ENCODE results near the gene DMPK. TPM values are rescaled to one million over a fixed set of nuclear protein-coding genes. Genes with fewer than 3 reads are reported as not detected.

Gene DMPK
- total RNA-seq, 2 donors from 2014 or later = 31.7 to 42.4 TPM

DNA sequence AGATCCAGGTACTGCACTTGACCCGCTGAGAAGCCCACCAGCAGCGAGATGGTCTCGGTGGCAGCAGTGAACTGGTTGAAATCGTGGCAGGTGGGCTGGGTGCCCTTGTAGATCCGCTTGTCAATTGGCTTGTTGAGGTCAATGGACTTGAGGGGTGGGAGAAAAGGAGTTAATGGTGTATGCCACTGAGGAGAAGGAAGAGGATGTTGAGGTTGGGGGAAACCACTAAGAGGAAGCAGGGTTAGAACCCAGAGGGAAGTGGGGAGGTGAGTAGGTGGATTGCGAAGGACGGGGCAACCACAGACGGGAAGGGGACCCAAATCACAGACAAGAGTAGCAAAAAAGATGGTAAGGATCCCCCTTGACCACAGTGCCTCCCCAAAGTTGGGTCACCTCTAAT is 8.7 kb upstream of the DMPK start:
- H3K27ac Mint-ChIP-seq = no peak overlapping the region
- H3K9me3 Mint-ChIP-seq = no peaks in the 10 kb centered on the region
- H3K4me3 Mint-ChIP-seq = peak overlapping the region; percentile 87 to 93
- peaks cover 23% of the 10 kb centered on the region for H3K27me3 Mint-ChIP-seq (ENCODE audit: low read depth)
- peaks cover 33% of the 10 kb centered on the region for H3K4me1 Mint-ChIP-seq (ENCODE audit: low read depth)
- peak; percentile 31 to 33 for DNase-seq
- H3K36me3 Mint-ChIP-seq (ENCODE audit: insufficient read depth in 2 of 2) = peaks cover 15 to 31% of the 10 kb centered on the region in 2 donors
- no peak for ATAC-seq (replicated peaks in 1 of 2)

DNA sequence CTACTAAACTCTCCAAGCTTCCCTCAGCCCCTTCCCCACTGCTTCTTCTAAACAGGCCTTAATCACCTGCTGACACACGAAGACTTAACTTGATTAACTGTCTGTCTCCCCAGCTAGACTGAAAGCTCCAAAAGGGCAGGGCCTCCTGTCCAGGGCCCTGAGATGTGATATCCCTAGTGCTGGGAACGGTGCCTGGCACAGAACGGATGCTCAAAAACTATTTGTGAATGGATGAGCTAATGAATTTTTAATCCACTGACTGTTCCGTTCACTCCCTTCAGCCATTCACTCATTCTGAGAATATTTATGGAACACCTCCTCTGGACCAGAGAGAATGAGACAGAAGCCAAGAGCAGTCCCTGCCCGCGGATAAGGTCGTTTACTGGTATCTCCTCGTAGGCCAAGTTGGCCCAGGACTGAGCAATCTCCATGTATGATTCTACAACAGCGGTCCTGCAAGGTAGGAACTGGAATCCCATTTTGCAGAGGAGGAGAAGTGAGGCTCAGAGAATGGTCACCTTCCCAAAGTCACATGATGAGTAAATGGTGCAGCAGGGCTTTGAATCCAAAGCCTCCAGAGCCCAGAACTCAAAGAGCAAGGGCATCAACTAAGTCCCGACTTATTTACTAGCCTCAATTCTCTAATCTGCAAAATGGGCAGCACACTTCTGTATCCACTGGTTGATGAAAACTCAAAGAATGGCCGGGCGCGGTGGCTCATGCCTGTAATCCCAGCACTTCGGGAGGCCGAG is 6.9 kb upstream of the DMPK start:
- Mint-ChIP-seq H3K9me3 (no peaks in the 10 kb centered on the region), H3K4me3 (no peak overlapping the region), H3K27me3 (ENCODE audit: low read depth) (peaks cover 7% of the 10 kb centered on the region), H3K36me3 (ENCODE audit: insufficient read depth in 2 of 2) (peaks cover 15 to 31% of the 10 kb centered on the region in 2 donors), H3K27ac (no peak overlapping the region), H3K4me1 (ENCODE audit: low read depth) (peaks cover 33% of the 10 kb centered on the region)
- DNase-seq (no peak), ATAC-seq (replicated peaks in 1 of 2) (no peak)

DNA sequence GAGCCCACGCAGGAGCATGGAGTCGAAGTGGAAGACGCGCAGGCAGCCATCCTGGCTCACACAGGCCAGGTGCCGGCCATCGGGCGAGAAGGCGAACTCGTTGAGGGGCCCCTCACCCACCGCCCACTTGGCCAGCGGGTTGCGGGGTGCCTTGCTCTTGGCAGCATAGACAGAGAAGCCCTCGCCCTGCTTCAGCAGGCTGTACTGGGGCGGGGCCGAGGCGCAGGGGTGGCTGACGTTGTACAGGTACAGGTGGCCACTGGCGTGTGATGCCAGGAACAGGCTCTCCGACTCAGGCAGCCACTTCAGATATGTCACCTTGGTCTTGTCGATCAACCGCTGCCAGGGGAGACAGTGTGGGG is 4.2 kb upstream of the DMPK start:
- peaks cover 12 to 31% of the 10 kb centered on the region in 2 donors for H3K36me3 Mint-ChIP-seq (ENCODE audit: insufficient read depth in 2 of 2)
- no peak overlapping the region for H3K27ac Mint-ChIP-seq
- no peaks in the 10 kb centered on the region for H3K27me3 Mint-ChIP-seq (ENCODE audit: low read depth)
- no peaks in the 10 kb centered on the region for H3K9me3 Mint-ChIP-seq
- peaks cover 13% of the 10 kb centered on the region for H3K4me1 Mint-ChIP-seq (ENCODE audit: low read depth)
- H3K4me3 Mint-ChIP-seq = no peak overlapping the region
- ATAC-seq (replicated peaks in 1 of 2) (no peak), DNase-seq (no peak)

DNA sequence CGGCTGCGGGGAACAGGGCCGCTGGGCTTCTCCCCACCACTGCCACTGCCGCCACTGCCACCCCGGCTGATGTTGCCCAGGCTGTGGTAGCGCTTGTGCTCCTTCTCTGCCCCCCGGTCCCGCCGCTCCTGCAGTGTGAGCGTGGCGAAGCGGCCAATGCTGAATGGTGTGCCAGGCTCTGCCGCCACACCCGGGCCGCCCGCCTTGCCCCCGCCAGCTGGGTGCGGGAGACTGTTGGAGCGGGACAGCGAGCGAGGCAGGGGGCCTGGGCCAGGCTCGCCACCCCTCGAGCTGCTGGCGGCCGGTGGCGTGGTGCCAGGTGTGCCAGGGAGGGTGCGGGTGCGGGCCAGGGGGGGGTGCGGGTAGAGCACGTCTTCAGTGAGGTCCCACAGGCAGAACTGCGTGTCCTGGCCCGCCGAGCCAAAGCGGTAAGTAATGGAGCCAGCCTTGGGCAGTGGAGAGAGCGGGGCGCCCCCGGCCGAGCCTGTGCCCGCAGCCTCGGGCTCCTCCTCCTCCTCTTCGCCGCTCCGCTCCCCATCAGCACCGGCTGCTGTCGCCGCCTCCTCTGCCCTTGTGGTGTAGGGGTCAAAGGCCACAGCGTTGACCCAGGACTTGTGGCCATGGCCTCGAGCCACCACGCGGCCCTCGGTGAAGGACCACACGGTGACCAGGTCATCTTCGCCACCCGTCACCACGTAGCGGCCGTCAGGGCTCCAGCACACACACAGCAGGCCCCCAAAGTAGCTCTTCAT is 3.7 kb upstream of the DMPK start:
- Mint-ChIP-seq H3K36me3 (ENCODE audit: insufficient read depth in 2 of 2) (peaks cover 12 to 30% of the 10 kb centered on the region in 2 donors), H3K4me3 (no peak overlapping the region), H3K4me1 (ENCODE audit: low read depth) (peaks cover 8% of the 10 kb centered on the region), H3K9me3 (no peaks in the 10 kb centered on the region), H3K27ac (no peak overlapping the region), H3K27me3 (ENCODE audit: low read depth) (peaks cover 2% of the 10 kb centered on the region)
- DNase-seq (no peak), ATAC-seq (replicated peaks in 1 of 2) (no peak)

DNA sequence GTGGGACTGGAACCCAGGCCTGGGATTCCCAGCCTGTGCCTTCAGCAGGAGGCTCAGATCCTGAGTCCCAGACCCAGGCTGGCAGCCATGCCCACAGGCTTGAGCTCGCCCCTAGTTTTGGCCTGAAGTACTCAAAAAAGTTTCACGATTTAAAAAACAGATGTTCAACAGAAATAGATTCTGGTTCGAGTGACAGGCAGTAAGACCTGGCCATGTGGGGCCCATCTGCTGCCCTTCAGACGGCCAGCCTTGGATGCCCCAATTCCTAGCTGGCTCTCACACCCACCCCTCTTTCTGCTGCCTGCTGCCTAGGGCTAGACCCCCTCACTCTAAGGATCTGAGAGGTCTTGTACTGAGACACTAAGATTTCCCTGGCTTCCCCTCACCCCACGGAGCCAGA is 2.8 kb upstream of the DMPK start:
- H3K27me3 Mint-ChIP-seq (ENCODE audit: low read depth) = peaks cover 11% of the 10 kb centered on the region
- DNase-seq (no peak), ATAC-seq (replicated peaks in 1 of 2) (no peak)
- peaks cover 12 to 26% of the 10 kb centered on the region in 2 donors for H3K36me3 Mint-ChIP-seq (ENCODE audit: insufficient read depth in 2 of 2)
- H3K4me1 Mint-ChIP-seq (ENCODE audit: low read depth) = no peaks in the 10 kb centered on the region
- no peak overlapping the region for H3K27ac Mint-ChIP-seq
- no peak overlapping the region for H3K4me3 Mint-ChIP-seq
- no peaks in the 10 kb centered on the region for H3K9me3 Mint-ChIP-seq

DNA sequence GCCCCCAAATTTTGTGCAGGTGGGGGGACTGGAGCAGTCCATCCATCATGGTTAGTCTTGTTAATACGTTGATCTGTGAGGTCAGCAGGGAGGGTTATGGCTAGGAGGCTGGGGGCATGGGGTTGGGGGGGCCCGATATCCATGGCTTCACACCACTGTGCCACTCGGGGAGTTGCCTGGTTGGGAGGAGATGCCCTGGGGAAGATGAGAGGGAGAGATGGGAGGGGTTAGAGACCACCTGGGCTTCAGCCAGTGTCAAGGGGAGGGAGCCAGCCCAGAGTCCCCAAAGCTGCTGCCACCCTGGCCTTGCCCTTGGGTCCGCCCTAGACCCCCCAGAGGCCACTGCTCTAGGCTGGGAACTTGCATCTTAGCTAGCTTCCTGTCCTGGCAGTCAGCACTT is 1.8 kb upstream of the DMPK start:
- H3K36me3 Mint-ChIP-seq (ENCODE audit: insufficient read depth in 2 of 2) = peaks cover 11 to 21% of the 10 kb centered on the region in 2 donors
- no peak for ATAC-seq (replicated peaks in 1 of 2)
- H3K27me3 Mint-ChIP-seq (ENCODE audit: low read depth) = peaks cover 21% of the 10 kb centered on the region
- H3K9me3 Mint-ChIP-seq = no peaks in the 10 kb centered on the region
- no peak overlapping the region for H3K4me3 Mint-ChIP-seq
- no peak for DNase-seq
- H3K27ac Mint-ChIP-seq = no peak overlapping the region
- H3K4me1 Mint-ChIP-seq (ENCODE audit: low read depth) = peaks cover 9% of the 10 kb centered on the region

DNA sequence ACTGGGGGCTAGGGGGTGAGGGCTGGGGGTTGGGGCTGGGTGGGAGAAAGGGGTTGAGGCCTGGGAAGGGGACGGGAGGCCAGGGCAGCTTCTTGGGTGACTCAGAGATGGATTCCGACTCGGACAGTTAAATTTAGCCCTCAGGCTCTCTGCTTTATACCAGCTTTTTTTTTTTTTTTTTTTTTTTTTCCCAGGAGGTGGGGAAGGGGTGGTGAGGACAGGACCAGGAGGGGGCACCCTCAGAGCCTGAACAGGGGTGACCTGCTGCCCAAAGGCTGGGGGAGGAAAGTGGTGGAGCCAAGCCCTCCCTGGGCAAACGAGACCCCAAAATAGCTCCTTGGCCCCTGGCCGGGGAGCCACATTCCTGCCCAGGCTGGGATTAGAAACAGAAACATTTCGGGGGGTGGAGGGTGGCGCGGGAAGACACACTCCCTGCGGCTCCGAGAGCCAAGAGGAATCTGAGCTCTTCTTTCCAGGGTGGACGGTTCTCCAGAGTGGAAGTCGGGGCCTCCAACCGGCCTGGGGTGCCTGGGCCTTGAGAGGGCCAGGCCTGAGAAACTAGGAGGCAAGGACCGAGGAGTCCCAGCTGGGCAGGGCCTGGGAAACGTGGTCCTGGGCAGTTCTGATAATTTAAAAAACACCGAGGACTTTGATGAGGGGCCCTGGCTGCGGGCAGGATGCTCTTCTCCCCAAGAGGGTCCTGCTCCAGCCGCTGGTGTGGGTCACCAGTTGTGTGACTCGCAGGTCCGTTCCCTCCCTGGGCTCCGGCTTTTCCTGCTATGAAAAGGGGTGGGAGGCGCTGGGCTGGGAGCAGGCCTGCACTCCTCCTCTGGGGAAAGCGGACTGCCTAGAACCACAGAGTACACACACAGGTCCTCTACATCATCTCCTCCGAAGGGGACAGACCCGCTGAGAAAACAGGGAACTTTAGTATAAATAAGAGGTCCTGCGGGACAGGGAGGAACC is 813 bp upstream of the DMPK start:
- ATAC-seq (replicated peaks in 1 of 2) (no peak), DNase-seq (no peak)
- Mint-ChIP-seq H3K36me3 (ENCODE audit: insufficient read depth in 2 of 2) (peaks cover 7 to 12% of the 10 kb centered on the region in 2 donors), H3K27ac (no peak overlapping the region), H3K4me1 (ENCODE audit: low read depth) (peaks cover 17% of the 10 kb centered on the region), H3K4me3 (no peak overlapping the region), H3K27me3 (ENCODE audit: low read depth) (peaks cover 24% of the 10 kb centered on the region), H3K9me3 (no peaks in the 10 kb centered on the region)

DNA sequence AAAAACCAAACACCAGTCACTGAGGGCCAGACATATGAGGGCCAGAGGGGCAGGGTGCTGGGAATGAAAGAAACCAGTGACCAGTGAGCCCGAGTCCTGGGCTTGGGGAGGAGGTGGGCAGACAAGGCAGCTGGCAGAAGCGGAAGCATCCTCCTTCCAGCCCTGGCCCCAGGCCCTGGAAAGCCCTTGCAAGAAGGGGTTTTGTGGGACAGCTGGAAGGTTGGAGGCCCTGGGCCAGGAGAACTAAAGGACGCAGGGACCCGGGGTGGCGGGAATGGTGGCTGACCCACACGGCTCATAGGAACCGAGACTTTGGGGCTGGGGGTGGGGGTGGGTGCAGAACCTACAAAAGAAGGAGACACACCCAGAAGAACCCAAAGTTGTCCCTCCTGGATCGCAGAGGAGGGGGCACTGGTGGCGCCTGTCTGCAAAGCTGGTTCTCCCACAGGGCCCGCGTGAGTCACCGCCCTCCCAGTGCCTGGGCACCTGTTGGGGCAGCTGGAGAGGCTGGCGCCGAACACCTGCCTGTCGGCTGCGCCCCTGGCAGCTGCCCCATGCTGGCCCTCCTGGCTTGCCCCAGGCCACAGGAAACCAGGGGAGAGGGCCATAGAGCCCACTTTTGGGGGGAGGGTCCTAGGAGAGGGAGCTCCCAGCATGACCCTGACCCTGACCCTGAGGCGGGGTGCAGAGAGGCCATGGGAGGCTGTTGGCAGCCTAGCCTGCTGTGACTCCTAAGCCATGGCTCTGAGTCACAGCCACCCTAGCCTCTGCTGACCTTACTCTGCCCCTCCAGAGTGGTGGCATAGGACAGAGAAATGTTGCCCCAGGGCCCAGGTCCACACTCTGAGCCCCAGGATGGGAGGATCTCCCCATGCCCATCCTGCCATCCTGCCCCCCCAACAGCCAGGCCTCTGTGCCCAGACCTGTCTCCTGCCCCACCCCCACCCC is 802 bp downstream of the DMPK start:
- Mint-ChIP-seq H3K4me1 (ENCODE audit: low read depth) (peaks cover 17% of the 10 kb centered on the region), H3K27ac (no peak overlapping the region), H3K9me3 (no peaks in the 10 kb centered on the region), H3K36me3 (ENCODE audit: insufficient read depth in 2 of 2) (peaks cover 4 to 7% of the 10 kb centered on the region in 2 donors), H3K27me3 (ENCODE audit: low read depth) (peaks cover 24% of the 10 kb centered on the region), H3K4me3 (no peak overlapping the region)
- no peak for ATAC-seq (replicated peaks in 1 of 2)
- no peak for DNase-seq

DNA sequence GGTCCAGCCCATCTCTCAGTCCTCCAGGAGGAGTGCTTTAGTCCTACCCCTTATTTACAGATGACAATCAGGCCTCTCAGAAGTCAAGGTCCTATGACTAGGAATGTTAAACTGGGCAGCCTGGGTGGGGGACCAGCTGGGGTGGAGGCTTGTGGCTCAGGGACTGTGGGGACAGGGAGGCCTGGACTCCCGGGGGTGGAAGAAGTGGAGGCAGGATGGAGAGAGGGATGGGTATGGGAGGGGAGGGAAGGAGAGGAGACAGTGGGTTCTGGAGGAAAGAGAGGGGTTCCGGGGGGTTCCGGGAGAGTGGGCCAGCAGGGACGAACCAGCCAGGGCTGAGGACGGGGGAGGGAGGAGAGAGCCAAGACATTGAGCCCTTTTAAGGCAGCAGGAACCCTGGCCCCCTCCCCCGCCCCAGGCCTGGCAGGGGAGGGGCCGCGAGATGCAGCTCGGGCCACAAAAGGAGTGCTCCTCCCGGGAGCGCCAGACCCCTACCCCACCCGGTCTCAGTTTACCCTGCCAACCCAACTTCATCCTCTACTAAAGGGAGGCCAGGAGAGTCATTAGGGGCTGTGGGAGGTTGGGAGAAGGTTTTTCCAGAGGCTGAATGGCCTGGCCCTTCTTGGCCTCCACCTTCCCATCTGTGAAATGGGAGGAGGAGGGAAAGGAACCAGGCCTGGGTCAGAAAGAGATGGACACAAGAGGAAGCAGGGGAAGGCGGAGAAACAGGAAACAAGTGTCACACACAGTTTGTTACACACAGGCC is 1.7 kb downstream of the DMPK start:
- Mint-ChIP-seq H3K27ac (no peak overlapping the region), H3K27me3 (ENCODE audit: low read depth) (peaks cover 24% of the 10 kb centered on the region)

DNA sequence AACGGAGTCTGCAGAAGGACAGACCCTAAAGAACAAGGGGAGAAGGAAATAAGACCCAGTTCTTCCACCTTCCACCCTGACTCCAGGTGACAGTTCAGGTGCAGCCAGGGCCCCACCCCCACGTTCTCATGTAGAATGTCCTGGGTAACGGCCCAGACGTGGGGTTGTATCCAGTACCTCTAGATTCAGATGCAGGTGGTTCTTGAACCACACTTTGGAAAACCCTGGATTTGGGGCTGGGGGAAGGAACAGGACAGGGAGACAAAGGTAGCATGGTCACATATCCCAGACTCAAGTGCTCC is 2.2 kb downstream of the DMPK start:
- Mint-ChIP-seq H3K36me3 (ENCODE audit: insufficient read depth in 2 of 2) (peaks cover 2 to 5% of the 10 kb centered on the region in 2 donors), H3K27ac (no peak overlapping the region), H3K4me3 (no peak overlapping the region), H3K4me1 (ENCODE audit: low read depth) (peaks cover 17% of the 10 kb centered on the region), H3K27me3 (ENCODE audit: low read depth) (peaks cover 24% of the 10 kb centered on the region), H3K9me3 (no peaks in the 10 kb centered on the region)
- DNase-seq (no peak), ATAC-seq (replicated peaks in 1 of 2) (no peak)

More for the DNA sequence above, 1.7 kb downstream of the DMPK start:
- H3K36me3 Mint-ChIP-seq (ENCODE audit: insufficient read depth in 2 of 2) = peaks cover 2 to 5% of the 10 kb centered on the region in 2 donors
- H3K4me3 Mint-ChIP-seq = no peak overlapping the region
- peaks cover 17% of the 10 kb centered on the region for H3K4me1 Mint-ChIP-seq (ENCODE audit: low read depth)
- H3K9me3 Mint-ChIP-seq = no peaks in the 10 kb centered on the region
- DNase-seq (no peak), ATAC-seq (replicated peaks in 1 of 2) (no peak)

DNA sequence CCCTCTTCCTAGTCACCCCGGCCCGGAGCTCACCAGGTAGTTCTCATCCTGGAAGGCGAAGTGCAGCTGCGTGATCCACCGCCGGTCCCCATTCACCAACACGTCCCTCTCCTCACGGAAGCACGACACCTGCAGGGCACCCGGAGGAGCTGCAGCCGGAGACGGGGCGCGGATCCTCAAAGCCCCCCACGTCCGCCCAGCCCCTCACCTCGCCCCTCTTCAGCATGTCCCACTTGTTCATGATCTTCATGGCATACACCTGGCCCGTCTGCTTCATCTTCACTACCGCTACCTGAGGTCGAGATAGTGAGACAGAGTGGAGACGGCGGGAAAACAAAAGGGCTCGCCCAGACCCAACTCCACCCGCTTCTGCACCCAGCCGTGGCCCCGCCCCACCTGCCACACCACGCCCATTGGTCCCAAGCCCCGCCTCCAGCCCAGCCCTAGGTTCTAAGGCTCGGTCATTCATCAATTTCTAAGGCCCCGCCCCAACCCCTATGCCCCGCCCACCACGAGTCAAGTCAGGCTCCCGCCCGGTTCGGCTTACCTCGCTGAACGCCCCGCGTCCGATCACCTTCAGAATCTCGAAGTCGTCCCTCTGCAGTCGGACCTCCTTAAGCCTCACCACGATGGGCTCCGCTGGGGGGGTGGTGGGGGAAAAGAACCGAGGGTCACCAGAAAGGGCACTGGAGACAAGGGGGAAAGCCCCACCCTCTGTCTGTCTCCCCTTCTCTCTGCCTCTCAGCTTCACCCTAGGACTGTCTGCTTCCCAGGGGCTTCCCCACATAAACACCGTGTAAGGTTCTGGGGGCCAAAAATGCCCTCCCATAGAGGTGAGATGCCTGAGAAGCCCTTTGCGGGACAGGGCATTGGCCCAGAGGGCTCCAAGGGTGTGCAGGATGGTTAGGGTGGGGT is 2.8 kb downstream of the DMPK start:
- Mint-ChIP-seq H3K36me3 (ENCODE audit: insufficient read depth in 2 of 2) (peaks cover 2 to 5% of the 10 kb centered on the region in 2 donors), H3K9me3 (no peaks in the 10 kb centered on the region), H3K4me1 (ENCODE audit: low read depth) (peaks cover 17% of the 10 kb centered on the region), H3K27ac (peak overlapping the region; percentile 72), H3K27me3 (ENCODE audit: low read depth) (peaks cover 24% of the 10 kb centered on the region), H3K4me3 (peak overlapping the region; percentile 87 to 92)
- DNase-seq = peak; percentile 95 to 97
- peak; percentile 98 for ATAC-seq (replicated peaks in 1 of 2)

Data from activated T-cell treated with anti-CD3 and anti-CD28 coated beads, Interleukin-2, amount 50 U/mL, for 72 hours (primary cell).